ENCODE measurements around the gene P2RY12.
A peak's percentile ranks its signal among the peaks of the same experiment; 100 is the strongest.

The P2RY12 gene

DNA sequence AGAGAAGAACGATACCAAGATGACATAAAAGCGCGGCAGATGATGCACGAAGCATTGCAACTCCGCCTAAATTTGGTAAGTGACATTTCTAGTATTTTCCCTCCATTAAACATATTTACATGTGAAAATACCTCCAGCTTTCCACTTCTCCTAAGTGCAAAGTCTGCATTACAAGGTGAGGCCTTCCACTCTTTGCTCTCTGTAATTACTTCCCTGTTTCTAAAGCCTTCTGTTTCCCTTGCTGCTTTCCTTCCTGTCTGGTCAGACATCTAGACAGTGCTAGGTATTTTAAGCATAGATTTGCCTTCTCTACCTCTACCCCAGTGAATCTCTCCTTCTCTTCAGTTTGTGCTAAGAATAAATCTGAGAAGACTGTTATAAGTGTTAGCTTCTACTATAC is 1.9 kb downstream of the P2RY12 start:
- peaks cover 31% of the 10 kb centered on the region for H3K4me1 ChIP-seq
- no peaks in the 10 kb centered on the region for H4K20me1 ChIP-seq
- H3K36me3 ChIP-seq = 0 out of 2 replicates have a peak, but pooled peaks cover 11% of the 10 kb centered on the region
- H3K27me3 ChIP-seq = no peaks in the 10 kb centered on the region
- H3K9ac ChIP-seq = no peak overlapping the region
- TF ChIP-seq Cebpa-rat (IDR thresholded peaks at IDR 0.05) = no peak
- peak overlapping the region; percentile 65 for H3K27ac ChIP-seq
- H3K4me3 ChIP-seq = no peak overlapping the region
- H3K9me3 ChIP-seq = no peaks in the 10 kb centered on the region
- peak overlapping the region; percentile 62 for H3K4me2 ChIP-seq

- H3K36me3 ChIP-seq = 0 out of 2 replicates have a peak, but pooled peaks cover 11% of the 10 kb centered on the region
- H4K20me1 ChIP-seq = no peaks in the 10 kb centered on the region
- no peak overlapping the region for H3K9ac ChIP-seq
- H3K9me3 ChIP-seq = no peaks in the 10 kb centered on the region
- H3K4me2 ChIP-seq = no peak overlapping the region
- no peak overlapping the region for H3K4me3 ChIP-seq
- no peaks in the 10 kb centered on the region for H3K27me3 ChIP-seq
- no peak for TF ChIP-seq Cebpa-rat (IDR thresholded peaks at IDR 0.05)
- H3K4me1 ChIP-seq = peaks cover 19% of the 10 kb centered on the region
- H3K27ac ChIP-seq = no peak overlapping the region
Measured at GRCh38 chr3:151379083-151379734, 5.3 kb downstream of the P2RY12 start.

DNA sequence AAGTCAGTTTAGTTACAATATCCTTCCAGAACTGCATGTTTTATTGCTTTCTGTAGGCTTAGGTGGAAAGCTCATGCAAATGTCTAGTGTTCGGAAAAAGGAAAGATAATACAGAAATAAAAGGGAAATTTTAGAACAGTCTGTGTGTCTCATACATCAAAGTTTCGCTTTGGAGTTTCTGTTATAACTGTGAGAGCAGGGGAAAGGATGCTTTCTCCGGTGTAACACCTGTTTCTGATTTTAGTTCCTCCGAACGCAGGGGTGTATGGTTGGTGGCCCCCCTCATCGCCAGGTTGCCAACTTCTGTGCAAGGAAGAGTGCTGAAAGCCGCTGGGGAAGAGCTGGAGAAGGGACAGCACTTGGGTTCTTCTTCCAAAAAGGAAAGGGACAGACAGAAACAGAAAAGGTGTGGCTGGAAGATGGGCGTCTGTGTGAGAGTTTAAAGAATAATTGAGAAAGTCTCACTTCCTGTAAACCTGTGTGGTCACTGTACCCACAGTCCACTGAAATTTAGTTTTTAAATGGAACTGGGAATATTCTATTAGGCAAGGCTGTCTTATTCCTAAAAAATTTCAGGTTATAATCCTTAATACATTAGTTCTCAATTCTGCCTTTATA is 6.7 kb downstream of the P2RY12 start:
- H3K4me2 ChIP-seq = no peak overlapping the region
- no peaks in the 10 kb centered on the region for H4K20me1 ChIP-seq
- no peak overlapping the region for H3K27ac ChIP-seq
- peaks cover 6% of the 10 kb centered on the region for H3K4me1 ChIP-seq
- no peak overlapping the region for H3K9ac ChIP-seq
- no peaks in the 10 kb centered on the region for H3K9me3 ChIP-seq
- H3K27me3 ChIP-seq = no peaks in the 10 kb centered on the region
- H3K36me3 ChIP-seq = 0 out of 2 replicates have a peak, but pooled peaks cover 11% of the 10 kb centered on the region
- no peak for TF ChIP-seq Cebpa-rat (IDR thresholded peaks at IDR 0.05)
- H3K4me3 ChIP-seq = no peak overlapping the region

DNA sequence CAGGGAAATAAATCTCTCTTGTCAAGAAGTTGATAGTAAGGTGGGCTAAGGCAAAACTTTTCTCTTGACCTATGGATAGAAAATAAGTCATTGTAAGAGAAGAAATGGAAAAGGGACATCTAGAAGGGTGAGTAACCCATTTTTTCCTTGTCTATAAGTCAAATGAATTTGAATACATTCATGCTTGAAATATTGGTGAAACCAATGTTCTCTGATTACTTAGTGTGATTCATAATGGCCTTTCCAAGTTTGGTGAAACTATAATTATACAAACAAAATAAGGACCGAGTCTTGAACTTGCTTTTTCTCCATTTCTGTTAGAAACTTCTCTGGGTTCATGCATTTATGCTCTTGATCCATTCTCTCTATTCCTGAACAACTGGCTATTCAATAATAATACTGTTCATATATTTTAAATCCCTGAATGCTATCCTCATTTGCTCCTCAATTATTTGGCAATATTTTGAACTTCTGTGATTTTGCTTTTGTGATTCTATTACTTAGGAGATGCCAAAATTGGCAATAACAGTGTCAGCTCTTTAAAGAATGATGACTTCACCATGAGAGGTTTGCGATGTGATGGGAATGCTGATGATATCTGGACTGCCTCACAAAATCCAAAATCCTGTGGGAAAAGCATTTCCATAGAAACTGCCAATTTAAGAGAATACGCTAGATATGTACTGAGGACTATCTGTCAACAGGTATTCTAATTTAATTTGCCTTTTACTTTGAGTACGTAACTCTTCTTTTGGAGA is 12.3 kb downstream of the P2RY12 start:
- Histone ChIP-seq H3K4me1 (no peaks in the 10 kb centered on the region), H3K4me2 (no peak overlapping the region), H3K9me3 (no peaks in the 10 kb centered on the region), H3K27me3 (no peaks in the 10 kb centered on the region), H3K36me3 (0 out of 2 replicates have a peak, but pooled peaks cover 5% of the 10 kb centered on the region), H4K20me1 (no peaks in the 10 kb centered on the region), H3K4me3 (no peak overlapping the region), H3K9ac (no peak overlapping the region), H3K27ac (no peak overlapping the region)
- no peak for TF ChIP-seq Cebpa-rat (IDR thresholded peaks at IDR 0.05)

- H3K36me3 ChIP-seq = 0 out of 2 replicates have a peak, but pooled peaks cover 5% of the 10 kb centered on the region
- TF ChIP-seq Cebpa-rat (IDR thresholded peaks at IDR 0.05) = no peak
- no peak overlapping the region for H3K4me2 ChIP-seq
- H3K27ac ChIP-seq = no peak overlapping the region
- H3K9me3 ChIP-seq = no peaks in the 10 kb centered on the region
- no peaks in the 10 kb centered on the region for H3K27me3 ChIP-seq
- H3K9ac ChIP-seq = no peak overlapping the region
- no peaks in the 10 kb centered on the region for H4K20me1 ChIP-seq
- no peaks in the 10 kb centered on the region for H3K4me1 ChIP-seq
- H3K4me3 ChIP-seq = no peak overlapping the region
Measured at GRCh38 chr3:151371526-151371925, 13.0 kb downstream of the P2RY12 start.

GRCh38 chr3:151367448-151367847 is 17.1 kb downstream of the P2RY12 start:
- Histone ChIP-seq H3K27me3 (no peaks in the 10 kb centered on the region), H3K9ac (no peak overlapping the region)

GRCh38 chr3:151366993-151367392 is 17.6 kb downstream of the P2RY12 start:
- no peak overlapping the region for H3K4me2 ChIP-seq
- no peak for TF ChIP-seq Cebpa-rat (IDR thresholded peaks at IDR 0.05)
- H3K9me3 ChIP-seq = no peaks in the 10 kb centered on the region
- H3K36me3 ChIP-seq = peaks cover 5% of the 10 kb centered on the region; the same call in 1 of the 2 replicates
- H3K27ac ChIP-seq = no peak overlapping the region
- H3K9ac ChIP-seq = no peak overlapping the region
- no peaks in the 10 kb centered on the region for H3K27me3 ChIP-seq
- H3K4me3 ChIP-seq = no peak overlapping the region
- no peaks in the 10 kb centered on the region for H3K4me1 ChIP-seq
- H4K20me1 ChIP-seq = no peaks in the 10 kb centered on the region

More at GRCh38 chr3:151367448-151367847, 17.1 kb downstream of the P2RY12 start:
- Histone ChIP-seq H3K27ac (no peak overlapping the region), H3K4me2 (no peak overlapping the region), H3K36me3 (peaks cover 8% of the 10 kb centered on the region; the same call in 1 of the 2 replicates), H3K4me1 (no peaks in the 10 kb centered on the region), H4K20me1 (no peaks in the 10 kb centered on the region), H3K9me3 (no peaks in the 10 kb centered on the region), H3K4me3 (no peak overlapping the region)
- no peak for TF ChIP-seq Cebpa-rat (IDR thresholded peaks at IDR 0.05)

GRCh38 chr3:151362751-151363174 is 21.8 kb downstream of the P2RY12 start:
- no peak for TF ChIP-seq Cebpa-rat (IDR thresholded peaks at IDR 0.05)
- Histone ChIP-seq H3K4me2 (no peak overlapping the region), H4K20me1 (no peaks in the 10 kb centered on the region), H3K27ac (no peak overlapping the region), H3K4me3 (no peak overlapping the region), H3K4me1 (no peaks in the 10 kb centered on the region), H3K27me3 (no peaks in the 10 kb centered on the region), H3K36me3 (peaks cover 5% of the 10 kb centered on the region; the same call in 1 of the 2 replicates), H3K9ac (no peak overlapping the region), H3K9me3 (no peaks in the 10 kb centered on the region)

DNA sequence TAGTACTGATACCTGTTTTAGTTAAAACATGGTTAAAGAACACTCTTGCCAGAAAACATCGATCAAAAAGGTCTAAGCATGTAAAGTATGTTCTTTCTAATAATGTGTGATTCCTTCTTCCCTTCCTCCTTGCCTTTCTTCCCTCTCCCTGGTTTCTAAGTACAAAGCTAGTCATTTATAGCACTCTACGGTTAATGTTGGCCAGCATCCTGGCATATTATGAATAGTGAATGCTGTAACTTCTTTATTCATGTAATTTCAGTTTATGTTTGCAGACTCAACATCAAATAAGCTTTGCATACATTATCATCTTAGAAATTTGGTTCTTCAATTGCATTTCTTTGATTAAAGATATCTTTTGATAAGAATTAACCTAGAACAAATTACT is 27.1 kb downstream of the P2RY12 start:
- Histone ChIP-seq H4K20me1 (no peaks in the 10 kb centered on the region), H3K4me3 (no peak overlapping the region)
- TF ChIP-seq Cebpa-rat (IDR thresholded peaks at IDR 0.05) = no peak

More for the DNA sequence above, 27.1 kb downstream of the P2RY12 start:
- H3K9ac ChIP-seq = no peak overlapping the region
- peaks cover 2% of the 10 kb centered on the region for H3K4me1 ChIP-seq
- no peaks in the 10 kb centered on the region for H3K9me3 ChIP-seq
- no peaks in the 10 kb centered on the region for H3K27me3 ChIP-seq
- H3K4me2 ChIP-seq = no peak overlapping the region
- no peak overlapping the region for H3K27ac ChIP-seq
- peaks cover 5% of the 10 kb centered on the region for H3K36me3 ChIP-seq
